H1 (cell line): ENCODE data around the gene RABEP2. TPM values are rescaled to one million over a fixed set of nuclear protein-coding genes. Genes with fewer than 3 reads are reported as not detected.

Experiments used
- ASH2L ChIP-seq: fragments of 200-600, 300-600 bp; sonication (generic); IDR thresholded peaks from one replicate; pipeline ENCODE4 v1.7.1; 2017; ENCODE audit warnings: low read length
- BACH1 ChIP-seq: IDR thresholded peaks from 2 replicates; pipeline ENCODE4 v1.6.1; 2012; ENCODE audit warnings: low read length, improper control_type of control experiment
- BRCA1 ChIP-seq: IDR thresholded peaks from 2 replicates; pipeline ENCODE4 v1.6.1; 2012; ENCODE audit warnings: low read depth, low read length, improper control_type of control experiment
- CBX5 ChIP-seq: fragments of 300-800, 300-1000 bp; sonication (generic); IDR thresholded peaks from 2 replicates; pipeline ENCODE4 v1.7.1; 2016; ENCODE audit warnings: antibody characterized with exemption, low read length, low read depth
- CHD2 ChIP-seq: IDR thresholded peaks from 2 replicates; pipeline ENCODE4 v1.6.1; 2012; ENCODE audit warnings: low read length, improper control_type of control experiment
- EGR1 ChIP-seq: IDR thresholded peaks from 2 replicates; pipeline ENCODE4 v1.6.1; 2011; ENCODE audit warnings: low read depth, low read length, borderline replicate concordance
- HDAC2 ChIP-seq, 2 experiments: fragments of 300-600 bp in 1 of 2; sonication (generic) in 1 of 2; IDR thresholded peaks; 2 replicates each; pipeline ENCODE4 v1.6.1; 2011 to 2012; ENCODE audit warnings: low read depth in 2 of 2, low read length in 2 of 2, mild to moderate bottlenecking in 2 of 2, moderate library complexity in 2 of 2, borderline replicate concordance in 1 of 2, inconsistent platforms in 1 of 2
- KDM1A ChIP-seq: fragments of 200-600, 300-600 bp; sonication (generic); IDR thresholded peaks from 2 replicates; pipeline ENCODE4 v1.7.1; 2016; ENCODE audit warnings: mild to moderate bottlenecking, low read length, borderline replicate concordance
- KDM5A ChIP-seq: fragments of 200-600 bp; IDR thresholded peaks from 2 replicates; pipeline ENCODE4 v1.7.1; 2012; ENCODE audit warnings: mild to moderate bottlenecking, low read length, inconsistent platforms, mixed read lengths
- NRF1 ChIP-seq: IDR thresholded peaks from 2 replicates; pipeline ENCODE4 v1.6.1; 2011; ENCODE audit warnings: mild to moderate bottlenecking, low read depth, low read length, improper control_type of control experiment
- PHF8 ChIP-seq: fragments of 200-600 bp; sonication (generic); conservative IDR thresholded peaks from 2 replicates; pipeline ENCODE4 v1.7.1; 2012; ENCODE audit warnings: low read depth, mild to moderate bottlenecking, inconsistent platforms, low read length, moderate library complexity
- RFX5 ChIP-seq: IDR thresholded peaks from 2 replicates; pipeline ENCODE4 v1.6.1; 2011; ENCODE audit warnings: low read depth, low read length, improper control_type of control experiment, borderline replicate concordance
- RNF2 ChIP-seq: fragments of 200-900, 300-1000 bp; sonication (generic); IDR thresholded peaks from 2 replicates; pipeline ENCODE4 v1.7.1; 2016; ENCODE audit warnings: borderline replicate concordance, low read depth, mild to moderate bottlenecking, antibody characterized with exemption, low read length; ENCODE audit not compliant: poor library complexity, severe bottlenecking; ENCODE audit errors: missing control alignments
- SIN3A ChIP-seq, 2 experiments: IDR thresholded peaks in 1 of 2; conservative IDR thresholded peaks in 1 of 2; 2 replicates each; pipeline ENCODE4 v1.6.1; 2011 to 2012; ENCODE audit warnings: low read length in 2 of 2, improper control_type of control experiment in 1 of 2, low read depth in 1 of 2, mild to moderate bottlenecking in 1 of 2
- SIX5 ChIP-seq: IDR thresholded peaks from 2 replicates; pipeline ENCODE4 v1.6.1; 2011; ENCODE audit warnings: mild to moderate bottlenecking, low read depth, low read length
- SP4 ChIP-seq: IDR thresholded peaks from 2 replicates; pipeline ENCODE4 v1.6.1; 2012; ENCODE audit warnings: low read length, inconsistent platforms
- SUZ12 ChIP-seq: fragments of 200-600 bp; sonication (generic); IDR thresholded peaks from 2 replicates; pipeline ENCODE4 v1.6.1; 2012; ENCODE audit warnings: mild to moderate bottlenecking, inconsistent platforms, low read length, moderate library complexity, mixed read lengths
- TAF1 ChIP-seq: IDR thresholded peaks from 2 replicates; pipeline ENCODE4 v1.6.1; 2011; ENCODE audit warnings: mild to moderate bottlenecking, low read depth, low read length
- TAF7 ChIP-seq: optimal IDR thresholded peaks from 2 replicates; pipeline ENCODE3; 2011; ENCODE audit warnings: low read depth, mild to moderate bottlenecking, inconsistent platforms, low read length, moderate library complexity, borderline replicate concordance
- USF2 ChIP-seq: IDR thresholded peaks from 2 replicates; pipeline ENCODE4 v1.6.1; 2011; ENCODE audit warnings: low read length, improper control_type of control experiment
- YY1 ChIP-seq: IDR thresholded peaks from 2 replicates; pipeline ENCODE4 v1.6.1; 2011; ENCODE audit warnings: low read depth, mild to moderate bottlenecking, low read length
- ZNF274 ChIP-seq: IDR thresholded peaks from 2 replicates; pipeline ENCODE4 v1.7.0; 2012; ENCODE audit warnings: low read length, borderline replicate concordance; ENCODE audit errors: extremely low read depth
- polyA plus RNA-seq, 7 experiments: library from polyadenylated mRNA; depleted of rRNA in 3 of 7; stranded (reverse) in 5 of 7; unstranded in 2 of 7; fragments of >200 nt in 5 of 7; fragments of 200-250 nt in 2 of 7; gene quantifications; 1 replicate in 5 of 7; 2 replicates in 1 of 7; 4 replicates in 1 of 7; pipeline versions ENCODE4 v1.2.1 to v1.2.3, GENCODE V29; 2011 to 2013; ENCODE audit warnings: missing spikeins in 2 of 7, mixed read lengths in 2 of 7
- total RNA-seq: library from RNA; stranded (reverse); fragmentation: NEBNext Ultra II Directional; extraction: Animal tissue kit (Norgen Biotek cat#: 25700); gene quantifications from 2 replicates; pipeline ENCODE4 v1.2.1, GENCODE V29; 2021

Gene RABEP2
- total and polyA plus RNA-seq, 2 of the 8 experiments (the other 6 are each of a cell fraction or from before 2014, with no cell fraction given), result 10.4 to 14.9 TPM

- TF ChIP-seq SUZ12 (no peak), TAF1 (peak; percentile 5; the same call in 1 of the 2 replicates), ASH2L (peak; percentile 67), ZNF274 (no peak), RFX5 (no peak), EGR1 (no peak), SP4 (peak; percentile 60; the same call in 1 of the 2 replicates), PHF8 (peak; percentile 70; the same call in 1 of the 2 replicates), BRCA1 (no peak), CBX5 (no peak), KDM1A (no peak), SIX5 (no peak), NRF1 (no peak), TAF7 (no peak), HDAC2 (IDR thresholded peaks at IDR 0.05; ENCODE audit: borderline replicate concordance in 1 of 2, low read depth in 2 of 2, low read length in 2 of 2) (no peak), SIN3A (conservative IDR thresholded peaks at IDR 0.05 in 1 of 2, IDR thresholded peaks at IDR 0.05 in 1 of 2; ENCODE audit: low read depth in 1 of 2, low read length in 2 of 2) (no peak; a peak in 1 of 4 replicates), USF2 (no peak), YY1 (peak; percentile 55; the same call in 1 of the 2 replicates), KDM5A (no peak), RNF2 (no peak), CHD2 (no peak), BACH1 (peak; percentile 66; the same call in 1 of the 2 replicates)
Measured at GRCh38 chr16:28924762-28925385, at the start of gene RABEP2 (continued).
